Ovary (tissue), 9 donors: ENCODE data around the gene B3GNT5. TPM values are rescaled to one million over a fixed set of nuclear protein-coding genes. Genes with fewer than 3 reads are reported as not detected.

Experiments used
- DNase-seq, 5 donors: peaks; one replicate each; pipeline ENCODE4 v3.0.0-alpha.2; 2019 to 2020
- H3K27ac ChIP-seq, 2 donors: fragments of 200-600 bp; one replicate each; pipeline versions ENCODE4 v1.5.1 to v1.8.0; 2019 to 2022
- H3K27me3 ChIP-seq: fragments of 200-600 bp; one replicate; pipeline ENCODE4 v1.8.0; 2022
- H3K36me3 ChIP-seq: fragments of 200-600 bp; sonication (generic); one replicate; pipeline ENCODE4 v1.5.1; 2019
- H3K4me1 ChIP-seq: one replicate; pipeline ENCODE4 v1.8.1; 2013; ENCODE audit warnings: mild to moderate bottlenecking, moderate library complexity; ENCODE audit not compliant: insufficient read depth
- H3K4me3 ChIP-seq: fragments of 200-600 bp; sonication (generic); one replicate; pipeline ENCODE4 v1.5.1; 2017
- H3K9me3 ChIP-seq, 2 donors: fragments of 200-600 bp in 1 of 2; sonication (generic) in 1 of 2; one replicate each; pipeline versions ENCODE4 v1.5.1 to v1.8.1; 2013 to 2019; ENCODE audit warnings: mild to moderate bottlenecking in 1 of 2, moderate library complexity in 1 of 2
- EP300 ChIP-seq: sonication (generic); formaldehyde crosslinking; IDR thresholded peaks from one replicate; pipeline ENCODE4 v1.6.1; 2017; ENCODE audit warnings: antibody characterized with exemption
- POLR2A ChIP-seq: fragments of 450-650 bp; IDR thresholded peaks from one replicate; pipeline ENCODE4 v1.6.1; 2017; ENCODE audit warnings: antibody characterized with exemption, mild to moderate bottlenecking, moderate library complexity
- WGBS, 3 donors: extraction: QIAGEN DNeasy Blood & Tissue Kit in 1 of 3; methylation state at CpG; one replicate each; pipeline versions ENCODE4 v1.1.5 to v1.1.7; 2013 to 2017; 5-methylcytosine and 5-hydroxymethylcytosine counted together
- intact Hi-C, 4 donors: fragments of 100-400 bp; cut with DNase I; formaldehyde crosslinking; loops; one replicate each; pipeline versions ENCODE4 v1.11.0 to v1.15.1; 2022 to 2023
- polyA plus RNA-seq, 2 donors: library from polyadenylated mRNA; stranded (reverse); fragments of 200-250 nt in 1 of 2; fragments of 350-450 nt in 1 of 2; fragmentation: Illumina TruSeq in 1 of 2; extraction: RNeasy Lipid Tissue Mini Kit (QIAGEN cat#74804) in 1 of 2; gene quantifications; one replicate each; pipeline ENCODE4 v1.2.3, GENCODE V29; 2013 to 2014
- total RNA-seq, 7 donors: library from RNA; depleted of rRNA in 2 of 7; stranded (reverse); fragments of >200 nt in 2 of 7; fragmentation: NEBNext Ultra II Directional in 3 of 7; extraction: Animal tissue kit (Norgen Biotek cat#: 25700) in 3 of 7; gene quantifications; one replicate each; pipeline versions ENCODE4 v1.1.0 to v1.2.4, GENCODE V29; 2016 to 2023
- TF ChIP-seq, protein P1 (sequence below), 3 donors: fragments of 450-650 bp in 2 of 3; fragments of 200-600 bp in 1 of 3; IDR thresholded peaks; one replicate each; pipeline versions ENCODE4 v1.5.1 to v1.8.0; 2016 to 2022; ENCODE audit warnings: antibody characterized with exemption in 3 of 3, mild to moderate bottlenecking in 1 of 3
- donor health status: DM: no; HTN: no; CAD: no; lungs with moderate emphysema.
- donor health status: DM: no; HTN: no; CAD: no.
- donor health status: Bipolar disorder and iron deficiency.
- donor health status: DM: yes; HTN: yes; CAD: no.
- donor health status: DM: no; HTN: no; CAD: no.
- donor health status: DM: yes; HTN: yes; CAD: no.

The B3GNT5 gene
- total and polyA plus RNA-seq, 9 donors, result 4.1 to 12.9 (median 6.8) TPM

DNA sequence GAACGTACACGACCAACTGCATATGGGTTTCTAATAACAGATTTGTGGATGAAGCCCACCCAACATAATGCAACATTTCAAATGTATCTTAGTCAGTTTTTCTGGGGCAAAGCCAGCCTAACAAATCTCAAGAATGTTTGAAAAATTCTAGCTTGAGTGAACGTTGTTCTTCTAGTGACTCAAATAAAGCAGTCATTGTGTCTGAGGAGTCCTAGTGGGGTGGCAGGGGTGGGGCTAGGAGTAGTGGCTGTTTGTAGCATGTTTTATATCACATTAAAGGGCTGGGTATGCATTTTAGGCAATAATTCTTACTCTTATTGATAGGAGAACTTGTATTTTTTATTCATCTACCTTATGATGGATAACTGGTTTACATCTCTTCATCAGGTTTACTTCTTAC lies 6.0 kb downstream of the B3GNT5 start:
- peaks cover 4% of the 10 kb centered on the region for H3K4me1 ChIP-seq
- no peaks in the 10 kb centered on the region for H3K9me3 ChIP-seq
- H3K4me3 ChIP-seq, result no peak overlapping the region
- no peak overlapping the region for H3K27ac ChIP-seq
- WGBS, 3 donors, result 83 to 84% (median 83%) methylated on average over 3 of the region's 3 CpGs
- TF ChIP-seq EP300 (no peak), POLR2A (no peak)
- TF ChIP-seq, protein P1, sequence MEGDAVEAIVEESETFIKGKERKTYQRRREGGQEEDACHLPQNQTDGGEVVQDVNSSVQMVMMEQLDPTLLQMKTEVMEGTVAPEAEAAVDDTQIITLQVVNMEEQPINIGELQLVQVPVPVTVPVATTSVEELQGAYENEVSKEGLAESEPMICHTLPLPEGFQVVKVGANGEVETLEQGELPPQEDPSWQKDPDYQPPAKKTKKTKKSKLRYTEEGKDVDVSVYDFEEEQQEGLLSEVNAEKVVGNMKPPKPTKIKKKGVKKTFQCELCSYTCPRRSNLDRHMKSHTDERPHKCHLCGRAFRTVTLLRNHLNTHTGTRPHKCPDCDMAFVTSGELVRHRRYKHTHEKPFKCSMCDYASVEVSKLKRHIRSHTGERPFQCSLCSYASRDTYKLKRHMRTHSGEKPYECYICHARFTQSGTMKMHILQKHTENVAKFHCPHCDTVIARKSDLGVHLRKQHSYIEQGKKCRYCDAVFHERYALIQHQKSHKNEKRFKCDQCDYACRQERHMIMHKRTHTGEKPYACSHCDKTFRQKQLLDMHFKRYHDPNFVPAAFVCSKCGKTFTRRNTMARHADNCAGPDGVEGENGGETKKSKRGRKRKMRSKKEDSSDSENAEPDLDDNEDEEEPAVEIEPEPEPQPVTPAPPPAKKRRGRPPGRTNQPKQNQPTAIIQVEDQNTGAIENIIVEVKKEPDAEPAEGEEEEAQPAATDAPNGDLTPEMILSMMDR (IDR thresholded peaks at IDR 0.05), result no peak
- H3K36me3 ChIP-seq, result no peaks in the 10 kb centered on the region
- no peak for DNase-seq
- intact Hi-C loops, result no loop called here
- H3K27me3 ChIP-seq, result no peaks in the 10 kb centered on the region

- H3K9me3 ChIP-seq, result no peaks in the 10 kb centered on the region
- TF ChIP-seq EP300 (no peak), POLR2A (no peak)
- TF ChIP-seq, protein P1 (IDR thresholded peaks at IDR 0.05), result no peak
- H3K27ac ChIP-seq, result no peak overlapping the region
- no peak for DNase-seq
- intact Hi-C loops, result no loop called here
- H3K4me3 ChIP-seq, result no peak overlapping the region
- no peaks in the 10 kb centered on the region for H3K27me3 ChIP-seq
- peaks cover 4% of the 10 kb centered on the region for H3K4me1 ChIP-seq
- H3K36me3 ChIP-seq, result no peaks in the 10 kb centered on the region
- WGBS, 3 donors, result 84 to 88% (median 87%) methylated on average over 2 of the region's 2 CpGs
Measured at GRCh38 chr3:183259621-183260020, 6.6 kb downstream of the B3GNT5 start.

DNA sequence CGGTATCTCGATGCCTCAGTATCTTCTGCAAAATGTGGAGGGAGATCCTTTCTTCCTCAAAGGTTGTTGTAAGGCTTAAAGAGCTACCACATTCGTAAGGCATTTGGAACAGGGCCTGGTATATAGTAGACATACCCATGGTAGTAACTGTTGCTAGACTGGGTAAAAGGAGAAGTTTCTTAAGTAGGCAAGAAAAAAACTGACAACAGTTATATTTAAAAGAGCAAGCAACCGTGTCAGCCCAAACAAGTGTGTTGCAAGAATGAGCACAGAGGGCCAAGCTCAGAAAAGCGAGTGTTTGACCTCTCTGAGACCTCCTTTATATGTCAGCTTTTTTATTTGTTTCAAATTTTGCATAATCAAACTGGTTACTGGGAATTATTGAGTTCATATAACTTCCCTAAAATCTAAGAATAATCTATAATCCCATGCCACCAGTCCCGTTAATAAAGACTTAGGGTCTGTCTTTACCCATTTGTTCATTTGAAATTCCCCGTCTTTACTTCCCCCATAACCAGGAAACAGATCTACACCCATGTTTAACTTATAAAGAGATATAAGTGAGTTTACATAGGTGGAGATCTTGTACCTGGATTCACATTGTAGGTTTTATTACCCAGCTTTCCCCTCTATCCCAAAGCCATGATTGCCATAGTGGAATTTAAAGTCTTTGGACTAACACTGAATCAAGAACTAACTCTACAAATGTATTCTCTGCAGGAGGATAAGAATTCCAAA lies 7.3 kb downstream of the B3GNT5 start:
- H3K4me3 ChIP-seq, result no peak overlapping the region
- H3K27ac ChIP-seq, result no peak overlapping the region
- no peak for DNase-seq
- H3K36me3 ChIP-seq, result no peaks in the 10 kb centered on the region
- H3K27me3 ChIP-seq, result no peaks in the 10 kb centered on the region
- intact Hi-C loops, result no loop called here
- WGBS, 3 donors, result 59 to 66% (median 64%) methylated on average over 7 of the region's 7 CpGs
- no peak for TF ChIP-seq EP300
- TF ChIP-seq POLR2A, result no peak
- TF ChIP-seq, protein P1 (IDR thresholded peaks at IDR 0.05), result no peak
- H3K9me3 ChIP-seq, result no peaks in the 10 kb centered on the region
- peaks cover 6% of the 10 kb centered on the region for H3K4me1 ChIP-seq

- 82 to 90% (median 89%) methylated on average over 5 of the region's 5 CpGs for WGBS, 3 donors
- DNase-seq, result no peak
- TF ChIP-seq POLR2A, result no peak
- H3K4me1 ChIP-seq, result peaks cover 8% of the 10 kb centered on the region
- intact Hi-C loops, result no loop called here
- no peaks in the 10 kb centered on the region for H3K9me3 ChIP-seq
- no peak overlapping the region for H3K27ac ChIP-seq
- no peaks in the 10 kb centered on the region for H3K27me3 ChIP-seq
- H3K4me3 ChIP-seq, result no peak overlapping the region
- H3K36me3 ChIP-seq, result no peaks in the 10 kb centered on the region
Measured at GRCh38 chr3:183261151-183261724, 8.2 kb downstream of the B3GNT5 start.

GRCh38 chr3:183262875-183263378 lies 9.9 kb downstream of the B3GNT5 start:
- Histone ChIP-seq H3K9me3 (no peaks in the 10 kb centered on the region), H3K4me3 (no peak overlapping the region), H3K36me3 (no peaks in the 10 kb centered on the region), H3K4me1 (peaks cover 8% of the 10 kb centered on the region), H3K27ac (no peak overlapping the region), H3K27me3 (no peaks in the 10 kb centered on the region)
- TF ChIP-seq, protein P1 (IDR thresholded peaks at IDR 0.05), result no peak
- TF ChIP-seq EP300, result no peak
- intact Hi-C loops, result no loop called here
- WGBS, 3 donors, result 89 to 98% (median 93%) methylated on average over 3 of the region's 3 CpGs
- DNase-seq, result no peak
